Choroid plexus epithelial cell (primary cell): ENCODE data around the gene PTPDC1.
"Not testable (repeated sequence)": the region's sequence is repeated elsewhere in the genome, so short reads cannot be mapped to it uniquely, and the experiment has no call there.

Experiments
- DNase-seq: peaks from one replicate; pipeline ENCODE4 v3.0.0-alpha.2; 2010; ENCODE audit warnings: low read depth
- H3K4me3 ChIP-seq: 2 replicates; pipeline ENCODE4 v1.5.1; 2011; ENCODE audit warnings: low read depth, mild to moderate bottlenecking, control low read depth, low read length, moderate library complexity
- CTCF ChIP-seq: conservative IDR thresholded peaks from 2 replicates; pipeline ENCODE4 v1.5.1; 2011; ENCODE audit warnings: low read depth, mild to moderate bottlenecking, control low read depth, inconsistent platforms, low read length, moderate library complexity

The PTPDC1 gene

DNA sequence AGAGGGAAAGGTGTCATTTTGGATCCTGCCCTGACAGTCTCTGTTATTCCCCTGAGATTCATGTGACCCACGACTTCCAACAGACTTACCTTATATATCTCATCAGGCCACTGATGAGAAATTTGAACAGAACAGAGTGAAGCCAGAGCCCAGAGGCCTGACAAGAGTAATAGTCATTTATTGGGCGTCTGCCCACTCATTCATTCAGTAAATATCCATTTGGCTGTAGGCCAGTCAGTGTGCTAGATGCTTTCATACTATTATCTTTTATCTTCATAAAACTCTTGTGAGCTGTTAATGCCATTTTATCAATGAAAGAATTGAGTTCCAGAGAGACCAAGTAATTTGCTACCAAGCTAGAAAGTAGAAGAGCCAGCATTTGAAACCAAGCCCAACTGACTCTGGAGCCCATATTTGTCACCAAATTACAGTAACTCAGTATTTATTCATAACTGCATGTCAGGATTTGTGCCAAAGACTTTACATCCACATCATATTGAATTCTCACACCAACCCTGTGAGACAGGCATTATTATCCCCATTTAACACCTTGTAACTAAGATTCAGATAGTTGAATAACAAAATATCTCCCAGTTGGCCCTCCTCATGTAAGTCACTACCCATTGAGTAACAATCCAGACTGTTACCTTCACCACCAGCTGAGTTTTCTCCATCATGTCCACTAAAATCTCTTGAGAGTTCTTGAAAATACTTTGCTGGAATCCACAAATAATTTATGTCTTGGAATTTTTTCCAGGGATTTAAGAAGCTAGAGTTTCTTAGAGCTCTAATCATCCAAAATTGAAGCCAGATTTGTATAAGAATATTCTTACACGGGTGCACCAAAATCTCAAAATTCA, 2.5 kb downstream of the PTPDC1 start:
- TF ChIP-seq CTCF, result no peak
- DNase-seq, result peak; percentile 86
- H3K4me3 ChIP-seq, result no peak overlapping the region

DNA sequence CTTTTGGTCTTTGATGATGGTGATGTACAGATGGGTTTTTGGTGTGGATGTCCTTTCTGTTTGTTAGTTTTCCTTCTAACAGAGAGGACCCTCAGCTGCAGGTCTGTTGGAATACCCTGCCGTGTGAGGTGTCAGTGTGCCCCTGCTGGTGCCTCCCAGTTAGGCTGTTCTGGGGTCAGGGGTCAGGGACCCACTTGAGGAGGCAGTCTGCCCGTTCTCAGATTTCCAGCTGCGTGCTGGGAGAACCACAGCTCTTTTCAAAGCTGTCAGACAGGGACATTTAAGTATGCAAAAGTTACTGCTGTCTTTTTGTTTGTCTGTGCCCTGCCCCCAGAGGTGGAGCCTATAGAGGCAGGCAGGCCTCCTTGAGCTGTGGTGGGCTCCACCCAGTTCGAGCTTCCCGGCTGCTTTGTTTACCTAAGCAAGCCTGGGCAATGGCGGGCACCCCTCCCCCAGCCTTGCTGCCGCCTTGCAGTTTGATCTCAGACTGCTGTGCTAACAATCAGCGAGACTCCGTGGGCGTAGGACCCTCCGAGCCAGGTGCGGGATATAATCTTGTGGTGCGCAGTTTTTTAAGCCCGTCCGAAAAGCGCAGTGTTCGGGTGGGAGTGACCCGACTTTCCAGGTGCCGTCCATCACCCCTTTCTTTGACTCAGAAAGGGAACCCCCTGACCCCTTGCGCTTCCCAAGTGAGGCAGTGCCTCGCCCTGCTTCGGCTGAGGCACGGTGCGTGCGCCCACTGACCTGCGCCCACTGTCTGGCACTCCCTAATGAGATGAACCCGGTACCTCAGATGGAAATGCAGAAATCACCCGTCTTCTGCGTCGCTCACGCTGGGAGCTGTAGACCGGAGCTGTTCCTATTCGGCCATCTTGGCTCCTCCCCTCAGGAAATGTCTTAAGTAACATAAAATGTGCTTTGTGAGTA, 10.2 kb downstream of the PTPDC1 start:
- H3K4me3 ChIP-seq, DNase-seq: not testable (repeated sequence)

DNA sequence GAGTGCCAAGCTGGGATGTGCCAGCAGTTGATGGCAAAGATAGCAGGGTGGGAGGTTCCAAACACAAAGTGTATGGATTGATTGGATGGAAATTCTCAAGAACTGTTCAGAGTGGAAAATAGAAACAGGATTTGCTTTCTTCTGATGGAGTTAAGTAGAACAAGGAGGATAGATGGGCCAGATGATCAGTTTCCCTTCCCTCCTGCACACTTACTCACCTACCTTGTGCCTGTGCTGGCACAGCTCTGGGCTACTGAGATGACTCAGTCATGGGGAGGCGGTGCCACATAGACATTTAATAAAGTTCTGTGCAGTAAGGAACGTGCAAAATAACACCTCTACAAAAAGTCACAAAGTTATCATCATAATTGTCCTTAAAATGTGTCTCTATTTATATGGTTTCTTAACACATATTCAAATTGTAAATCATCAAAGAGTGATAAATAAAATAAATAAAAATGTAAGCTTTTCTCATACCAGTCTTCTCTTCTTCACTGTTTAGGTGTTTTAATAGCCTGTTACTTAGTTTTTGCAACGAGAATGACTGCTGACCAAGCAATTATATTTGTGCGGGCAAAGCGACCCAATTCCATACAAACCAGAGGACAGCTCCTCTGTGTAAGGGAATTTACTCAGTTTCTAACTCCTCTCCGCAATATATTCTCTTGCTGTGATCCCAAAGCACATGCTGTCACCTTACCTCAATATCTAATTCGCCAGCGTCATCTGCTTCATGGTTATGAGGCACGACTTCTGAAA, 12.7 kb downstream of the PTPDC1 start:
- no peak overlapping the region for H3K4me3 ChIP-seq
- TF ChIP-seq CTCF, result no peak
- no peak for DNase-seq

DNA sequence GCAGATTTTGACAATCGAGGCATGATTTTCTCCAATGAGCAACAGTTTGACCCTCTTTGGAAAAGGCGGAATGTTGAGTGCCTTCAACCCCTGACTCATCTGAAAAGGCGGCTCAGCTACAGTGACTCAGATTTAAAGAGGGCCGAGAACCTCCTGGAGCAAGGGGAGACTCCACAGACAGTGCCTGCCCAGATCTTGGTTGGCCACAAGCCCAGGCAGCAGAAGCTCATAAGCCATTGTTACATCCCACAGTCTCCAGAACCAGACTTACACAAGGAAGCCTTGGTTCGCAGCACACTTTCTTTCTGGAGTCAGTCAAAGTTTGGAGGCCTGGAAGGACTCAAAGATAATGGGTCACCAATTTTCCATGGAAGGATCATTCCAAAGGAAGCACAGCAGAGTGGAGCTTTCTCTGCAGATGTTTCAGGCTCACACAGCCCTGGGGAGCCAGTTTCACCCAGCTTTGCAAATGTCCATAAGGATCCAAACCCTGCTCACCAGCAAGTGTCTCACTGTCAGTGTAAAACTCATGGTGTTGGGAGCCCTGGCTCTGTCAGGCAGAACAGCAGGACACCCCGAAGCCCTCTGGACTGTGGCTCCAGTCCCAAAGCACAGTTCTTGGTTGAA, 13.6 kb downstream of the PTPDC1 start:
- DNase-seq, result peak; percentile 93
- no peak for TF ChIP-seq CTCF
- H3K4me3 ChIP-seq, result no peak overlapping the region

- H3K4me3 ChIP-seq, result no peak overlapping the region
- TF ChIP-seq CTCF, result no peak
- no peak for DNase-seq
These were observed 16.1 kb downstream of the PTPDC1 start for GRCh38 chr9:94100152-94100879.

- no peak for TF ChIP-seq CTCF
- DNase-seq, result no peak
- H3K4me3 ChIP-seq, result no peak overlapping the region
These were observed 17.0 kb downstream of the PTPDC1 start for GRCh38 chr9:94101162-94101853.
